Epithelial cell of esophagus (primary cell): Measurements from ENCODE around the gene BRINP3.

ENCODE experiments used
- DNase-seq: peaks from one replicate; pipeline ENCODE4 v3.0.0; 2010; ENCODE audit warnings: low read depth
- H3K4me3 ChIP-seq: 2 replicates; pipeline ENCODE4 v1.5.1; 2011; ENCODE audit warnings: mild to moderate bottlenecking, low read length, control low read depth
- TF ChIP-seq, protein P1 (sequence below): IDR thresholded peaks from 2 replicates; pipeline ENCODE4 v1.5.1; 2011; ENCODE audit warnings: low read depth, mild to moderate bottlenecking, low read length, control low read depth, inconsistent platforms; ENCODE audit not compliant: insufficient read depth; ENCODE audit errors: missing control alignments

The BRINP3 gene

GRCh38 chr1:190484045-190484444, 6.4 kb upstream of the BRINP3 start:
- no peak for DNase-seq
- TF ChIP-seq, protein P1, sequence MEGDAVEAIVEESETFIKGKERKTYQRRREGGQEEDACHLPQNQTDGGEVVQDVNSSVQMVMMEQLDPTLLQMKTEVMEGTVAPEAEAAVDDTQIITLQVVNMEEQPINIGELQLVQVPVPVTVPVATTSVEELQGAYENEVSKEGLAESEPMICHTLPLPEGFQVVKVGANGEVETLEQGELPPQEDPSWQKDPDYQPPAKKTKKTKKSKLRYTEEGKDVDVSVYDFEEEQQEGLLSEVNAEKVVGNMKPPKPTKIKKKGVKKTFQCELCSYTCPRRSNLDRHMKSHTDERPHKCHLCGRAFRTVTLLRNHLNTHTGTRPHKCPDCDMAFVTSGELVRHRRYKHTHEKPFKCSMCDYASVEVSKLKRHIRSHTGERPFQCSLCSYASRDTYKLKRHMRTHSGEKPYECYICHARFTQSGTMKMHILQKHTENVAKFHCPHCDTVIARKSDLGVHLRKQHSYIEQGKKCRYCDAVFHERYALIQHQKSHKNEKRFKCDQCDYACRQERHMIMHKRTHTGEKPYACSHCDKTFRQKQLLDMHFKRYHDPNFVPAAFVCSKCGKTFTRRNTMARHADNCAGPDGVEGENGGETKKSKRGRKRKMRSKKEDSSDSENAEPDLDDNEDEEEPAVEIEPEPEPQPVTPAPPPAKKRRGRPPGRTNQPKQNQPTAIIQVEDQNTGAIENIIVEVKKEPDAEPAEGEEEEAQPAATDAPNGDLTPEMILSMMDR = no peak
- no peak overlapping the region for H3K4me3 ChIP-seq

- no peak overlapping the region for H3K4me3 ChIP-seq
- TF ChIP-seq, protein P1 = no peak
- DNase-seq = no peak
Observed at GRCh38 chr1:190480231-190480630, 2.6 kb upstream of the BRINP3 start.

DNA sequence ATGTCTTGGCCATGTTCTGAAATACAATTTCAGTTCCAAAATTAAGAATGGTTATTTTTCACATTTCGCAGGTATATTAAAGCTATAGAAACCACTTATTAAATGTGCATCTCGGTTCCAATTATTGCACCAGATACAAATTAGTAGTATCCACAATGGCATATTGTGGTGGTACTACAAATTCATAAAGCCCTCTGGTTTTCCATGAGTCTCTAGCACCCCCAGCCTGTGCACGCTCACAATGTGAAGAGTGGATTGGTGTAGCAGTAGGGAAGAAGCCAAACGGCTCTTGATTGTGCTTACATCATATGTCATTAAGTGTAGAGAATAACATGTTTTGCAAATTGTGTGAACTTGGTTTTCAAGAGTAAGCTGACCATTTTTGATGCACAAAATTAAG, 1.9 kb upstream of the BRINP3 start:
- H3K4me3 ChIP-seq = no peak overlapping the region
- TF ChIP-seq, protein P1 = no peak
- no peak for DNase-seq

DNA sequence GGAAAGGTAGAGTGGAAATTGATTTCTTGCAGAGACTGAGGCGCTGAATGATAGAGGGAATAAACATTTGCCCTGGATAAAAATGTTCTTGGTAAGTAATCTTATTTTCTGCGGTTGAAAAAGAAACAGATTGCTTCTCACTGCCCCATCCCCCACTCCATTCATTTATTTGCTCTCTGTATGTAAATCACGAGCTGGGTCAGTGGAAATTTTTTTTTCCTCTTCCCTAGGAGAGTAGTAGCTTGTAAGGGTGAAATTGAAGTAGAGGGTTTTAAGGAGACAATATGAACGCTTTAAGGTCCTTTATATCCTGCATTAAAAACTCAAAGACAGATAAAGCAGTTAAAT, 1.4 kb upstream of the BRINP3 start:
- peak overlapping the region; percentile 30 for H3K4me3 ChIP-seq
- TF ChIP-seq, protein P1 = no peak
- no peak for DNase-seq

DNA sequence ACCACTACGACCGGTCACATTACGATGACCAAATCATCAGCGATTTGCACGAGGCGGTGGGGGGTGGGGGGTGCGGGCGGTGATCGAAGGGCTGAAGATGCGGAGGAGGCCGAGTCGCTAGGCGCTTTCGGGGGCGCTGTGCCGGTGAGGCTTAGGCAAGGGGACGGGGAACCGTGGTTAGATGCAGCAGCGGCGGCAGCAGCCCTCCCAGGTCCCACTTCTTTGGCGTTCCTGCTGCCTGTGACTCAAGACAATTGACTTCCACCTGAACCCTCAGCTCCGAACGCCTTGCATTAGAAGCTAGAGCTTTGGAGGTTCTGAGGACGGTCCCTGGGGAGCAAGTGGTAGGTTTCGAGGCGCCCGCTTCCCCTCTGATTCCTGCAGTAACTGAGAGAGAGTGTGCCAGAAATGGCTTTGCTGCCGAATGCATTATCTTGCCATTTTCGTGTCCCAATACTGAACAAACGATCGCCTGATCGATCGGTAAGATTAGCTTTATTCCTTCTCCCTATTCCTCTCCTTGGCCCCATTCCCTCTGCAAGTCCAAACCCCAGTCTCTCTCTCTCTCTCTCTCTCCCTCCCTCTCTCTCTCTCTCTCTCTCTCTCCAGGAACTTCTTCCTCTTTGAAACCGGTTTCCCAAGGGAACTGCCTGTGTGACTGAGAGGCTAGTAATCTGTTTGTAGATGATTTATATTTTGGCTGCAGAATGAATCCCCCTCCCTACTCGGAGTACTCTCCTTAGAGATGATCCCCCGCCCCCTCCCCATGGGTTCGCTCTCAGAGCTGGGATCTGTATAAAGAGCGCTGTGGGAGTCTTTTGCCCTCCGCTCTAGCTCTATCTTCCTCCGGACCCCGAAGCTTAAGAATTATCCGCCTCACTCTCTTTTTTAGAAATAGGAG, 735 bp upstream of the BRINP3 start:
- peak; percentile 65 for DNase-seq
- H3K4me3 ChIP-seq = peak overlapping the region; percentile 30
- TF ChIP-seq, protein P1 = no peak

DNA sequence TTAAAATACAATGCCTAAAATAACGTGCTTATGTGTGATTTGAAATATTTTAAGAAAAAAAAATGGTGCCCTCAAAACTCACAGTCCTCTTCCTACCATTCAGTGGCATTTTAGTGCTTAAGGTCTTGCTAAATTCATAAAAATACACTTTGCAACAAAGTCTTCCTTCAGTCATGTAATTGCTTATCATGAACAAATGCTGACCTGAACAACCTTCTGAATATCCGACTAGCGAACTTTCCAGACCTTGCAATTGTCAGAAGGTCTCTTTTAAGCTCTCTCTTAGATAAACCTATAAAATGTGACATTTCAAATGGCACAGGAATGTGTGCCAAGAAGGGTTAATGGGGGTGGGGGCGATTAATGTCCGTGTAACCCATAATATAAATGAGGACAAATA, 858 bp downstream of the BRINP3 start:
- no peak overlapping the region for H3K4me3 ChIP-seq
- TF ChIP-seq, protein P1 = no peak
- no peak for DNase-seq

DNA sequence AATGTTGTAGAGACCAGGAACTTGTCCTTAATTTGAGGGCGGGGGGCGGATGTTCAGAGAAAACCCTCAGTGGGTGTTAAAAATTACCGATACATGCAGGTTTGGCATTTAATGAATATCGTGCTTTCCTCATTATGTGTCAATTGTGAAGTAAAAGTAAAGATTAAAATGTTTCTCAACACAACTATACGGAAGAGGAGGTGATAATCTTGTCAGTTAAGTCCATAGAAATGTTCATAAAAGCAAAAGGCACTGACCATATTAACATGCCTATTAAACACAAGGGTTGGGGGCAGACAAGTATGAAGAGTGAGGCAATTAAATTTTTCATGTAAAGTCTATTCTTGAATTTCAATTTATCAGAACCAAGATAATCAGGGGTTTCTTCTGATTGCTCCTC, 1.3 kb downstream of the BRINP3 start:
- TF ChIP-seq, protein P1 = no peak
- no peak overlapping the region for H3K4me3 ChIP-seq
- DNase-seq = no peak
